Nephron (organoid): Measurements from ENCODE around the gene ZNF853.

Source experiments
- H3K27ac Mint-ChIP-seq, 3 experiments: 2 replicates each; pipeline ENCODE4 v1.8.0; 2020; ENCODE audit warnings: mixed read lengths in 3 of 3, mild to moderate bottlenecking in 2 of 3, moderate library complexity in 1 of 3
- H3K27me3 Mint-ChIP-seq: 2 replicates; pipeline ENCODE4 v1.8.0; 2021; ENCODE audit warnings: low read depth, mild to moderate bottlenecking, moderate library complexity, mixed read lengths
- H3K36me3 Mint-ChIP-seq: 2 replicates; pipeline ENCODE4 v1.8.0; 2020; ENCODE audit warnings: low read depth, mixed read lengths
- H3K4me1 Mint-ChIP-seq: 2 replicates; pipeline ENCODE4 v1.8.0; 2020; ENCODE audit warnings: mixed read lengths
- H3K4me3 Mint-ChIP-seq, 3 experiments: 2 replicates each; pipeline ENCODE4 v1.8.0; 2020; ENCODE audit warnings: mild to moderate bottlenecking in 3 of 3, mixed read lengths in 3 of 3, moderate library complexity in 2 of 3
- H3K9me3 Mint-ChIP-seq: 2 replicates; pipeline ENCODE4 v1.8.0; 2020; ENCODE audit warnings: mixed read lengths
- CTCF ChIP-seq, 3 experiments: fragments of 200-600 bp; sonication (generic); IDR thresholded peaks; one replicate each; pipeline ENCODE4 v1.5.0; 2021; ENCODE audit warnings: antibody characterized with exemption in 3 of 3; ENCODE audit not compliant: unreplicated experiment in 3 of 3

Gene ZNF853

GRCh38 chr7:6588566-6588965 lies 26.8 kb upstream of the ZNF853 start:
- no peak for TF ChIP-seq CTCF (IDR thresholded peaks at IDR 0.05; ENCODE audit: unreplicated experiment in 3 of 3)
- Mint-ChIP-seq H3K27me3 (no peaks in the 10 kb centered on the region), H3K4me3 (peak overlapping the region; percentile 84 to 86 (median 86)), H3K36me3 (peaks cover 53% of the 10 kb centered on the region), H3K9me3 (no peaks in the 10 kb centered on the region), H3K27ac (peak overlapping the region in 1 of 3 experiments; percentile 22), H3K4me1 (peaks cover 5% of the 10 kb centered on the region)

- Mint-ChIP-seq H3K9me3 (no peaks in the 10 kb centered on the region), H3K27me3 (no peaks in the 10 kb centered on the region), H3K4me3 (peak overlapping the region; percentile 84 to 86 (median 86)), H3K36me3 (peaks cover 52% of the 10 kb centered on the region), H3K27ac (peak overlapping the region in 2 of 3 experiments; percentile 78 to 80), H3K4me1 (peaks cover 5% of the 10 kb centered on the region)
- TF ChIP-seq CTCF (IDR thresholded peaks at IDR 0.05; ENCODE audit: unreplicated experiment in 3 of 3), result no peak
Observed at GRCh38 chr7:6589151-6589828, 26.1 kb upstream of the ZNF853 start.

GRCh38 chr7:6589829-6590644 lies 25.4 kb upstream of the ZNF853 start, which contains the start of gene INTS15:
TSS of gene INTS15 (plus strand) at chr7:6590021. CDS start at chr7:6590284, 263 bp downstream.
- peaks cover 49% of the 10 kb centered on the region for H3K36me3 Mint-ChIP-seq
- H3K27ac Mint-ChIP-seq, result peak within 1 kb of the TSS; percentile 79 to 96 (median 91)
- H3K9me3 Mint-ChIP-seq, result no peaks in the 10 kb centered on the region
- H3K4me3 Mint-ChIP-seq, result peak within 1 kb of the TSS; percentile 95
- peaks cover 5% of the 10 kb centered on the region for H3K4me1 Mint-ChIP-seq
- TF ChIP-seq CTCF (IDR thresholded peaks at IDR 0.05; ENCODE audit: unreplicated experiment in 3 of 3), result peak; percentile 67 to 77 (median 72)
- no peaks in the 10 kb centered on the region for H3K27me3 Mint-ChIP-seq

GRCh38 chr7:6590645-6591110 lies 24.7 kb upstream of the ZNF853 start:
- peak overlapping the region; percentile 95 for H3K4me3 Mint-ChIP-seq
- TF ChIP-seq CTCF (IDR thresholded peaks at IDR 0.05; ENCODE audit: unreplicated experiment in 3 of 3), result no peak
- H3K27me3 Mint-ChIP-seq, result no peaks in the 10 kb centered on the region
- H3K36me3 Mint-ChIP-seq, result peaks cover 53% of the 10 kb centered on the region
- peaks cover 5% of the 10 kb centered on the region for H3K4me1 Mint-ChIP-seq
- peak overlapping the region; percentile 79 to 96 (median 91) for H3K27ac Mint-ChIP-seq
- no peaks in the 10 kb centered on the region for H3K9me3 Mint-ChIP-seq

- H3K9me3 Mint-ChIP-seq, result no peaks in the 10 kb centered on the region
- H3K36me3 Mint-ChIP-seq, result peaks cover 69% of the 10 kb centered on the region
- no peak overlapping the region for H3K27ac Mint-ChIP-seq
- H3K4me3 Mint-ChIP-seq, result no peak overlapping the region
- no peaks in the 10 kb centered on the region for H3K4me1 Mint-ChIP-seq
- TF ChIP-seq CTCF (IDR thresholded peaks at IDR 0.05; ENCODE audit: unreplicated experiment in 3 of 3), result no peak
- no peaks in the 10 kb centered on the region for H3K27me3 Mint-ChIP-seq
Observed at GRCh38 chr7:6600093-6600492, 15.3 kb upstream of the ZNF853 start.
